Measurements from ENCODE around the gene MED25.

The MED25 gene

DNA sequence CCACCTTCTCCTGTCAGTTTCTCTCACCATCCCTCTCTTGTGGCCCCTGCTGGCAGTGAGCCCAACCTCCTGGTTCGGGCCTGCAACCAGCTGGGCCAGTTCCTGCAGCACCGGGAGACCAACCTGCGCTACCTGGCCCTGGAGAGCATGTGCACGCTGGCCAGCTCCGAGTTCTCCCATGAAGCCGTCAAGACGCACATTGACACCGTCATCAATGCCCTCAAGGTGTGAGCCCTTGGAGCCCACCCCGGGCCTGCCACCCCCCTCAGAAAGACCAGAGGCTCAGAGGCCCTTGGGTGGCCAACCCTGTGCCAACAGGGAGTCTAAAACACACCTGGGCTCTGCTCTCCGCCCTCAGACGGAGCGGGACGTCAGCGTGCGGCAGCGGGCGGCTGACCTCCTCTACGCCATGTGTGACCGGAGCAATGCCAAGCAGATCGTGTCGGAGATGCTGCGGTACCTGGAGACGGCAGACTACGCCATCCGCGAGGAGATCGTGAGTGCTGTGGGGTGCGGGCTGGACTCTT lies 18.8 kb upstream of the MED25 start:
- DNase-seq, result no peak

DNA sequence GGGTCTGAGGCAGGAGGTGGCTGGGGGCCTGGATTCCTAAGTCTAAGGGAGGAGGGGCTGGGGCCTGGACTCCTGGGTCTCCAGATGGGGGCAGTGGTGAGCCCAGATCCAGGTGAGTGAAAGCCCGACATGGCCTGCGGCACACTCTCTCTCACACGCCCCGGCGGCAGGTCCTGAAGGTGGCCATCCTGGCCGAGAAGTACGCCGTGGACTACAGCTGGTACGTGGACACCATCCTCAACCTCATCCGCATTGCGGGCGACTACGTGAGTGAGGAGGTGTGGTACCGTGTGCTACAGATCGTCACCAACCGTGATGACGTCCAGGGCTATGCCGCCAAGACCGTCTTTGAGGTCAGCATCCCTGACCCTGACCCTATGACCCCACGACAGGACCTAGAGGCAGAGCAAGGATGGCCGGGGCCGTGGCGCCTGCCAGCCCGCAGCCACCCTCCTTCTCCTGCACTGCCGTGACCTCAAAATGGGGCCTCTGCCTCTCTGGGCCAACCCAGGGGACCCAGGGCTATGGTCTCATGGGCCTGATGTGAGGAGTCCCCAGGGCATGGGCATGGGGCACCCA lies 18.2 kb upstream of the MED25 start:
- no peak for DNase-seq

DNA sequence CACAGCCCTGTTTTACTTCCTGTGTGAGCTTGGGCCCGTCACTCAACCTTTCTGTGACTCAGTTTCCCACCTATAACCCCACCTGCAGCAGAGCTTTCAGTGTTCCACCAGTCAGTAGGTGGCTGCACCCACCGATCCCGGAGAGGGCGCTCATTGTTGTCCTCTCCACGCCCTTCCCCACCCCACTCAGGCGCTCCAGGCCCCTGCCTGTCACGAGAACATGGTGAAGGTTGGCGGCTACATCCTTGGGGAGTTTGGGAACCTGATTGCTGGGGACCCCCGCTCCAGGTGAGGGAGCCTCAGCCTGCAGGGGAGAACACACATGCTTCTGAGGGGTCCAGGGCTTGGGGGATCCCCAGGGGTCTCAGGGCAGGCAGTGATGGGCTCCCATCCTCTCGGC lies 17.3 kb upstream of the MED25 start:
- no peak for DNase-seq

DNA sequence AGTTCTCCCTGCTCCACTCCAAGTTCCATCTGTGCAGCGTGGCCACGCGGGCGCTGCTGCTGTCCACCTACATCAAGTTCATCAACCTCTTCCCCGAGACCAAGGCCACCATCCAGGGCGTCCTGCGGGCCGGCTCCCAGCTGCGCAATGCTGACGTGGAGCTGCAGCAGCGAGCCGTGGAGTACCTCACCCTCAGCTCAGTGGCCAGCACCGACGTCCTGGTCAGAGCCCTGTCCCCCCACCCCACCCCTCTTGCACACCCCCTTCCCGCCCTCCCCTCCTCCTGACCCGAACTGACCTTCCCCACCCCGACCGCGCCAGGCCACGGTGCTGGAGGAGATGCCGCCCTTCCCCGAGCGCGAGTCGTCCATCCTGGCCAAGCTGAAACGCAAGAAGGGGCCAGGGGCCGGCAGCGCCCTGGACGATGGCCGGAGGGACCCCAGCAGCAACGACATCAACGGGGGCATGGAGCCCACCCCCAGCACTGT lies 16.6 kb upstream of the MED25 start:
- DNase-seq, result no peak

DNA sequence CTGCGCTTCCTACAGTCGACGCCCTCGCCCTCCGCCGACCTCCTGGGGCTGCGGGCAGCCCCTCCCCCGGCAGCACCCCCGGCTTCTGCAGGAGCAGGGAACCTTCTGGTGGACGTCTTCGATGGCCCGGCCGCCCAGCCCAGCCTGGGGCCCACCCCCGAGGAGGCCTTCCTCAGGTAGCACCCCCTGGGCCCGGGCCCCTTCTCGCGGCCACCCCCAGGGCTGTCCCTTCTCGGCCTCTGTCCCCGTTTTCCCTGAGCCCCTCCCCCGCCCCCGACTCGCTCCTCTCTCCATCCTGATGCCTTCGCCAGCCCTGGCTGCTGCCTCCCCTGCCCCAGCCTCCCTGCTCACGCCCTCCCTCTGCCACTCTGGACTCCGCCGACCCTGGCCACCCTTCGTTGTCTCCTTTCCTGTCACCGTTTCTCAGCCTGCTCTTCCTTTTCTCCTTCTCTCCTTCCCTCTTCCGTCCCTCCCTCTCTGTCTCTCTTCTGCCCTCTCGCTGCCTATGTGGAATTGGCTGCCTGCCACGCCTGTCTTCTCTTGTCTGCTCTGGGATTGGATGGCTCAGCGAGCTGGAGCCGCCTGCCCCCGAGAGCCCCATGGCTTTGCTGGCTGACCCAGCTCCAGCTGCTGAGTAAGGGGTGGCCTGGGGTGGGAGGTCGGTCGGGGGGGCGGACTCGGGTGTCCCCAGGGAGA lies 16.0 kb upstream of the MED25 start:
- DNase-seq, result peak; percentile 84

DNA sequence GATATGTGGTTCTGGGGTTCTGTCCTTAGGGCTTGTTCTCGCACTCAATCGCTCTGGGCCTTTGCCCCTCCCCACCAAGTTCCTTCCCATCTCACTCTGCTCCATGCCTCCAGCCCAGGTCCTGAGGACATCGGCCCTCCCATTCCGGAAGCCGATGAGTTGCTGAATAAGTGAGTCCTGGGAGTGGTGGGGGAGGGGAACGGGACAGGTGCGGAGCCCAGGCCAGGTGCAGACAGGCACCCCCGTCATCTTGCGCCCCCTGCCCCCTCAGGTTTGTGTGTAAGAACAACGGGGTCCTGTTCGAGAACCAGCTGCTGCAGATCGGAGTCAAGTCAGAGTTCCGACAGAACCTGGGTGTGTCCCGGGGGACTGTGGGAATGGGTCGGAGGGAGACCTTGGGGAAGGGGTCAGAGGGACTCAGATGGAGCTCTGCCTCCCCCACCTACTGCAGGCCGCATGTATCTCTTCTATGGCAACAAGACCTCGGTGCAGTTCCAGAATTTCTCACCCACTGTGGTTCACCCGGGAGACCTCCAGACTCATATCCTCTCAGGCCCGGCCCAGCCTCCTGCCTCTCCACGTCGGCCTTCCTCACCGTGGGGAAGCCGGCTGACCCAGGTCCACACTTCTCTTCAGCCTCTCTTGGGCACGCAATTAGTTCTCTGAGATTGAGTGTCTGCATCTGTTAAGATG lies 15.1 kb upstream of the MED25 start:
- no peak for DNase-seq

DNA sequence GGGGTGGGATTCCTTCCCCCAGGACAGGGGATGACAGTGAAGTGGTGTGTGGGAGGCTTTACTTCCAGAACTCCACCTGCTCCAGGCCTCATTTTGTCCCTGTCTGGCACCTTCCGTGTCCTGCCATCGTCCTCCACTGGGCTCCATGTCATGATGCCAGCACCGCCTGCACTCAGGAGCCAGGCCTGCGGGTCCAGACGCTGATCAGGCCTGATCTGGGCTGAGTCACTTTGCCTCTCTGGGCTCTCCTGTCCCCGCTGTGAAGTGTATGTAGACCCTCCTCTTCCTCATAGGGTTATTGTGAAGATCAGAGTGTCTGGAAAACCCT lies 14.6 kb upstream of the MED25 start:
- no peak for DNase-seq

DNA sequence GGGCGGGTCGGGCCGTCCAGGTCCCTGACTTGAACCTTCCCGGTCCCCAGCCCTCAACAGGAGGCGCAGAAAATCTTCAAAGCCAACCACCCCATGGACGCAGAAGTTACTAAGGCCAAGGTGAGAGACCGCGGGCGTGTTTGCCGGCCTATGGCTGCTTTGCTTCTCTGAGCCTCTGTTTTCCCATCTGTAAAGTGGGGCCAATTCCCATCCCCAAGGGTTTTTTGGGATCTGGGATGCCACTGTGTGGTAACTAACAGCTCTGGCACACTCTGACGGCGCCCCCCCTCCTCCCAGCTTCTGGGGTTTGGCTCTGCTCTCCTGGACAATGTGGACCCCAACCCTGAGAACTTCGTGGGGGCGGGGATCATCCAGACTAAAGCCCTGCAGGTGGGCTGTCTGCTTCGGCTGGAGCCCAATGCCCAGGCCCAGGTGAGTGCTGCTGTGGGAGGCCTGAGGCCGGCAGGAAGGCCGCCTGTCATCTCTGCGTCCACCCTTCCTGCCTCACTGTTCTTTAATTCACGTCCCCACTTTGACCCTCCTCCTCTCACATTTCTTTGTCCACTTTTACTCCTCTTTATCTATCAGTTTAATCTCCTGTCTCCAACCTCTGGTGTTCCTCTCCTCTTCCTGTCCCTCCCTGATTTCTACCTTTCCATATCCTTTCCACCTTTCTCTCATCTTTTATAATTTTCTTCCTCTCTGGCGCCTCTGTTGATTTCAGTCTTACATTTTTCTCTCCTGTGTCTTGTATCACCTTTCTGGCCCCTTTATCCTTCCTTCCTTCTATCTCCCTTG lies 12.1 kb upstream of the MED25 start:
- DNase-seq, result no peak

DNA sequence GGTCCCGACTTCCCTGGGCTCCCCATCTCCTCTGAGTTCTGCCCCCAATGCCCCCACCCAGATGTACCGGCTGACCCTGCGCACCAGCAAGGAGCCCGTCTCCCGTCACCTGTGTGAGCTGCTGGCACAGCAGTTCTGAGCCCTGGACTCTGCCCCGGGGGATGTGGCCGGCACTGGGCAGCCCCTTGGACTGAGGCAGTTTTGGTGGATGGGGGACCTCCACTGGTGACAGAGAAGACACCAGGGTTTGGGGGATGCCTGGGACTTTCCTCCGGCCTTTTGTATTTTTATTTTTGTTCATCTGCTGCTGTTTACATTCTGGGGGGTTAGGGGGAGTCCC lies 11.5 kb upstream of the MED25 start:
- no peak for DNase-seq

DNA sequence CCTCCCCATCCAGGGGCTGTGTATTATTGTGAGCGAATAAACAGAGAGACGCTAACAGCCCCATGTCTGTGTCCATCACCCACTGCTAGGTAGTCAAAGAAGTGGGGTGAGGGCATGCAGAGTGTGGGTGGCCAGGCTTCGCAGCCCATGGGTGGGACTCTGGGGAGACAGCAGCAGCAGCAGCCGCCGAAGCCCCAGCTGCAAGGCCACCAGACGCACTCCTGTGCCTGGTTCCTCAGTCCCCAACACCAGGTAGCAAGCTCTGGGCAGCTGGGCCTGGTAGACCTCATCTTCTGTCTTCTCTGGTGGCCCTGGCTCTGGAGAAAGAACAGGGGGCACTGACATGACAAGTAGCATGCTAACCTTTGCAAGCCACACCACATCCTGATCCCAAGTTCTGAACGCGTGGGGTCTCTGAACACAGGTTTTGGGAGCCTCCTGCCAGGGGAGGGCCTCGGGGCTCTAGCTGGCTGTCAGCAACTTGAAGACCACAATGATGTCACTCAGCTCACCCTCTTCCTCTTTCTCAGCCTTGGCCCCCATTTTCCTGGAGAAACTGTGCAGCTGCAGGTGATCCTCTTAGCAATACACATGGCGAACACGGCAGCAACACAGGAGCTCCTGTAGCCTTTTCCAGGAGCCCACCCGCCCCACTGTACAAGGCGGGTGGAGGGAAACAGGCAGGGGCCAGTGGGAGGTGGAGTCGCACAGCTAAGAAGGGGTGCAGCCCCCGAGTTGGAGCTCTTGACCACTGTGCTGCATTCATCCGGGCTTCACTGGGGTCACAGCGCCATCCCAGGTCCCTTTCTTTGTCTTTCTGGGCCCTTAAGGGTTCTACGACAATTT lies 10.8 kb upstream of the MED25 start:
- DNase-seq, result no peak

DNA sequence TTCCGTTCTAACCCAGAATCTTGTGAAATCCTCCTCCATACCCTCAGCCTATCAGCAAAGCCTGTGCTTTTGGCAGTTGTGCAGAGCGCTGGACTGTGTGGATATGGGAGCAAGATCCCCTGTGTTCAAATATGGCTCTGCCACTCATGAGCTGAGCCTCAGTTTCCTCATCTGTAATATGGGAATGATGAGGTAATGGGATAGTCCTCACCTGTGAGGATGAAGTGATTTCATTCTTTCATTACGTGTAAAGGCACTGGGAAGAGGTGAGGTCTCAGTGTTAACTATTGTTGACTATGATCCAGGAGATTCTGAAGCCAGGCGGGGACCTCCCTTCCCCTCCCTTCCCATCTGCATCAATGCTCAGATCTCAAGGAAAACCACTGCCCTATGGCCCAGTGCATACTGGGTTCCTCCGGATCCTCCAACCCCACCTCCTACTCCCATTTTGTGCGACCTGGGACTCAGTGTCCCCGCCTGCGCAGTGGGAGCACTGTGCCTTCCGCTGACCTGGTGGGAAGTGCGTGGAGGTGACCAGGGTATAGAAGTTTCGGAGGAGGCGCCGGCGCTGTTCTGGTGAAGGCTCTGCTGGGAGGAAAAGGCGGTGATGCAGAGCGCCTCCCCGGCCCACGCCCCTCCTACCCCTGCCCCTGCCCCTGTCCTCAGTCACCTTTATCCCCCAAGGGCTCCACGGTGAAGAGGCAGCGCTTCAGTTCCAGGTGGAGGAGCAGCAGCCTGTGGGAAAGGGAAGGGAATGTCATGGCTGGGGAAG lies 10.0 kb upstream of the MED25 start:
- DNase-seq, result no peak

DNA sequence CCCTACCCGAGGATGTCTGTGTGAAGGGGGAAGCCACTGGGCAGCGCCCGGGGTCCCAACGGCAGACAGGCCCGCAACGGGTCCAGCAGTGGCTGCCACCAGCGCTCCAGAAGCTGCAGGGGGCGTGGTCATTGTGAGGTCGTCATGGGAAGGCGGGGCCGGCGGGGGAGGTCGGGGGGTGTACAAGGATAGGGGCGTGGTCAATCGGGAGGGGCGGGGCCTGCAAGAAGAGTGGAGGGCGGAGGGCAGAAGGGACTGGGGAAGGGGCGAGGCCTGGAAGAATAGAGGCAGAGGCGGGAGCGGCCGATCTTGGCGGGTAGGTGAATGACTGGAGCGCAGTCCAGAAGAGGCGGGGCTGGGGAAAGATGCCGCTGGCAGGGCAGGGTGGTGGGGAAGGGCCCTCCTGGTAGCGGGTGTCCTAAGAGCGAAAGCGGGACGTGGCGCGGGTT lies 9.4 kb upstream of the MED25 start:
- peak; percentile 62 for DNase-seq

DNA sequence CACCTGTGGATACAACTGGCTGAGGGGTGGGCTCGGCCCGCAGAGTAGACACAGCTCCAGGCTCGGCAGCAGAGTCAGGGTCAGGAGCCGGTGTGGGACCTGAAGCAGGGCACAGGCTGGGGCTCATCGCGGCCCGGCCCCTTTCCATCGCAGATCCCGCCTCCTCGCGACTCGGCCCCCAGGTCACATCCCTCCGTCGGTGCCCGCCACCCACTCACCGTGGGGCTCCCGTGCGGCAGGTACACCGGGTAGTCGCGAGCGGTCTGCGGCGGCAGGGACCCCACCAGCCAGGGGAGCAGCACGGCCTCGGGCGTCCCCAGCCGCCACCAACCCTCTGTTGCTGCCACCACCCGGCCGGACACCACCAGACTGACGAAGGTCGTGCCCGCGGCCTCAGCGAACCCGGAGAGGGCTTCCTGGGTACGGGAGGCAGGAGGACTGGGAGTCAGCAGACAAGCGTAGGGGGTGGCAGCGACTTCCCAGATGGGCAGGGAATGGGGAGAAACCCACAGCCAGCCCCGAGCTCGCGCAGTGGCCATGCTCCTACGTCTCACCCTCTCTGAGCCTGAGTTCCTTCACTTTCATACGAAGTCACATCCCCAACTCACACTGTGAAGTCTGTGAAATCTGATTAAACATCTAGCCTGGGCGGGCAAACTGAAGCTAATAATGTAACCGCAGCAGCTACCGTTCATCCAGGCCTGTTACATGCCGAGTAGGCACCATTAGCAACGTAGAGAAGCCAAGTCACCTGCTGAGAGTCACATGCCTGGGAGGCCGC lies 8.7 kb upstream of the MED25 start:
- DNase-seq, result peak; percentile 19

DNA sequence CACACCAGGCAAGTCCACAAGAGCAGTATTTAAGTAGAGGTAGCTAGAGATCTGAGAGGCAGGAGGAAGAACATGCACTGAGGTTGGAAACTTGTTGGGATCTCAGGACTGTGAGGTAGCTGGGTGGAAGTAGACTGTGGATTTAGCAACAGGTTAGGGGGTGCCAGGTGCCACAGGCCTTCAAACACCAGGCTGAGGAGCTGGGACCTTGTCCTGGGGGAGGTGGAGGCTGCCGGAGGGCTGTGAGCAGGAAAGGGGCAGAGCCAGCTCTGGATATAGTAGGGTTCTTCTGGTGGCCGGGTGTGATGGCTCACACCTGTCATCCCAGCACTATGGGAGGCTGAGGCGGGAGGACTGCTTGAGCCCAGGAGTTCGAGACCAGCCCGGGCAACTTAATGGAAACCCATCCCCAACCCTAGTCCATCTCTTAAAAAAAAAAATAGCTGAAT lies 8.1 kb upstream of the MED25 start:
- DNase-seq, result no peak

DNA sequence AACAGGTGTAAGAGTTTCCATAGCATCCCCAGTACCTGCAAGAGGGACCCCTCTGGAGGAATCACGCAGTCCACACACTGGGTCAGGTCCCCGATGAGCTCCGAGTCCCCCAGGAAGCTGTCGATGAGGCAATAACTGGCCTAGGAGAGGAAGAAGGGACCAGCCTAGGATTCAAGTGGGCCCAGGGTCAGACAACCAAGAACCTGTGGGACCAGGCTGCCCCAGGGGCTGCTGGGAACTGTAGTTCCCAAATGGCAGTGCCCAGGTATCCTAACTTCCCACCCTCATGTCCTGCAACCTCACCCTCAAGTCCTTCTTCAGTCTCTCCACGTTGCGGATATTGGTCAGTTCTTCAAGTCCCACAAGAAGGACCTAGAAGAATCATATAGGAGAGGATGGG lies 6.8 kb upstream of the MED25 start:
- no peak for DNase-seq

DNA sequence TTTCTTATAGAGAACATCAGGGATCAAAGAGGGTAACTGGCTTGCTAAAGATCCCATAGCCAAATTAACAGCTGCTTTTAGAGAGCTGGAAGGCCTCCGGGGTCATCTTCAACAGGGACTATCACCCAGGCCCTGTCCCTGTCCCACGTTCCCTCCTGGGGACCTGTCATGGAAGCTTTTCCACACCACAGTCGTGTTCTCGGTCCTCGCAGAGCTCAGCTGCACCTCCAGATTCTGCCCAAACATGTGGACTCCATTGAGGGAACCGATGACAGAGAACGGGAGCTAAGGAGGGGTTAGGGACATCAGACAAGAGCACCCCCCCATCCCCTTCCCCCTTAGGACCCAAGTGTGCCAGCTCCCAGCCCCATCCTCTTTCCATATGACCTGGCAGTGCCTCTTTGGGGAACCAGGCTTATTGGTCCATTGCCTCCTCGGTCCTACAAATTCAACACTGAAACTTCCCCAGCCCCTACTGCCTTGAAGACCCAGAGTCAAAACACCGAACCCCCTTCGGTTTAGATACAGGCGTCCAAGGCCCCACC lies 5.6 kb upstream of the MED25 start:
- DNase-seq, result no peak

DNA sequence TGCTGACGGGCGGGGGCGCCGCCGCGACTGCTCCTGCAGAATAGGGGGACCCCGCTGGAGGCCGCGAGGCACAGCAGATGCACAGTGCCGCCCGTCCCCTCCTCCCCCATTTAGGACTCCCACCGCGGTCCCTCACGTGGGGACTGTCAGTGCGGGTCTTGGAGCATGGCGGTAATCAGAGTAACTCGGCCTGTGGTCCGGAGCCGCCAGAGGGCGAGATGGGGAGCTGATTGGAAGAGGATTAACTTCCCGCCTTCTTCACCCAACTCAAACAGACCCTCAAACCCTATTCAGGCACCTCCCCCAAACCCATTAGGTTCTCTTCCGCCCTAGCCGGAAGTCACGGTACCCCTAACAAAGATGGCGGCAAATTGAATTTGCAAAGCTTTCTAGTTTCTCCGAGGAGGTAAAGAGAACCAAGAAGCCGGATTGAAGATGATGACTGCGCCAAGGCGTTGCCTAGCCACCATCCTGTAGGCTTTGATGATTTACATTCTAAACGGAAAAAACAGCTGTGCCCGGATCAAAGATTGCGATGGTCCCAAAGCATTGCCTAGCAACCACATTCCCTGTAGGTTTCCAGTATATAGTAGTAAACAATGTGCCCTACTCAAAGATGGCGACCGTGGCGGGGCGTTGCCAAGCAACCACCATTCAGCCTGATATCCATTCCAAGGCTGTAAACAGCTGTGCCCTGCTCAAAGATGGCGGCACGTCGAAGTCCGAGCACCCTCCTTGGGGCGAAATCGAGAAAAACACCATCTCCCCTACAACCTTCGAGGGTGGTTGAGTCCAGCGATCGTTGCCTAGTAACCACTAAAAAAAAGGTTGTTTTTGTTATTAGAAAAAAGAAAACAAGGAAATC lies 4.9 kb upstream of the MED25 start, which contains the start of gene FUZ:
TSS of gene FUZ (minus strand) at position 296 of the 865 bp plus-strand sequence. CDS start at position 110, 186 bp downstream.
- peak; percentile 97 for DNase-seq

DNA sequence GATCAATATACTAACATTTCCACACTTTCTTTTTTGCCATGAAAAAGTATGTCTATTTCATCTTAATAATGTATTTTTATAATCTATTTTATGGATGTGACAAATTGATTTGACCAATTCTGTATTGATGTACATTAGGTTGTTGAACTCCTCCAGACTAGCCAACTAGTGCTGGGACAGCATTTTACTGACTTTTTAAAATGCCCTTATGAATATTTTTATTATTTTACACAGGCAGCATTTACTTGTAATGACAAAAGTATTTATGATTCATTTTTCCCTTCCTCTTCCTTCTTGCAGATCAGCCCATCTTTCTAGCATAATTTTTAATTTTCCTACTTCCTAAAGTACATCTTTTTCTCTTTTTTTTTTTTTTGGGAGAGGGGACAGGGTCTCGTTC lies 4.1 kb upstream of the MED25 start:
- DNase-seq, result no peak

DNA sequence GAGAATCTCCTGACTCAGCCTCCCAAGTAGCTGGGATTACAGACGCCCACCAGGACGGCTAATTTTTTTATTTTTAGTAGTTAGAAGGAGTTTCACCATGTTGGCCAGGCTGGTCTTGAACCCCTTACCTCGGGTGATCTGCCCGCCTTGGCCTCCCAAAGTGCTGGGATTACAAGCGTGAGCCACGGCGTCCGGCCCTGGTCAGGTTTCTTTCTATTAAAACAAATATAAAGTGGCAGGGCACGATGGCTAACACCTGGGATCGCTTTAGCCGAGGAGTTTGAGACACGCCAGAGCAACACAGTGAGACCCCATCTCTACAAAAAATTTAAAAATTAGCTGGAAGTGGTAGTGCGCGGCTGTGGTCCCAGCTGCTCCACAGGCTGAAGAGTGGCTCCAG lies 1.5 kb upstream of the MED25 start:
- DNase-seq, result no peak

Measured in kidney glomerular epithelial cell (primary cell).